ENCODE data around the gene KCNS1.

DNA sequence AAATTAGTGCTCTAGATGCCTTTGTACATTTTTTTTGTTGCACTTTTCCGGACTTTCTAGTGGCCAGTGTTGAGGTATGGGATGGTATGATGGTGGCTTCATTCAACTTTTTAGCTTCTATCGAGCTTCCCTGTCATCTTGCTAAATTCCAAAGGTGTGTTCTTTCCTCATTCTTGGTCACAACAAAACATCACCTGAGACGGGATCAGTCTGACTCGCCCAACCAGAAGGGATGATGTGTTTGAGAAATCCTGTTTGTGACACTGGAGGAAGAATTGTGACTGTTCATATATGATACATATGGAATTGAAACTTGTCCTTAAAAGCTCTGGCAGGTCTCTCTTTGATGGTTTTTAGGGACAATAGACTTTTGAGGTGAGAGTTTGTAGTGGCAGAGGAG is 33.8 kb downstream of the KCNS1 start:
- no peak for TF ChIP-seq YY1 (IDR thresholded peaks at IDR 0.05; ENCODE audit: low read depth)
- TF ChIP-seq REST (IDR thresholded peaks at IDR 0.05; ENCODE audit: low read depth): no peak
- TF ChIP-seq NFIC (IDR thresholded peaks at IDR 0.05): no peak
- TF ChIP-seq RAD21 (IDR thresholded peaks at IDR 0.05; ENCODE audit: low read depth): no peak
- TF ChIP-seq, protein P1, sequence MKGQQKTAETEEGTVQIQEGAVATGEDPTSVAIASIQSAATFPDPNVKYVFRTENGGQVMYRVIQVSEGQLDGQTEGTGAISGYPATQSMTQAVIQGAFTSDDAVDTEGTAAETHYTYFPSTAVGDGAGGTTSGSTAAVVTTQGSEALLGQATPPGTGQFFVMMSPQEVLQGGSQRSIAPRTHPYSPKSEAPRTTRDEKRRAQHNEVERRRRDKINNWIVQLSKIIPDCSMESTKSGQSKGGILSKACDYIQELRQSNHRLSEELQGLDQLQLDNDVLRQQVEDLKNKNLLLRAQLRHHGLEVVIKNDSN (IDR thresholded peaks at IDR 0.05): no peak
- TF ChIP-seq TEAD4 (IDR thresholded peaks at IDR 0.05): no peak
